ENCODE results near the gene CTBP2.
"Not testable (repeated sequence)": the region's sequence is repeated elsewhere in the genome, so short reads cannot be mapped to it uniquely, and the experiment has no call there.

Gene CTBP2

GRCh38 chr10:125064681-125065492 lies 95.5 kb downstream of the CTBP2 start:
- DNase-seq (ENCODE audit: low read depth in 2 of 2): no peak

GRCh38 chr10:125063256-125063925 lies 97.0 kb downstream of the CTBP2 start:
- no peak for DNase-seq (ENCODE audit: low read depth in 2 of 2)

GRCh38 chr10:125062914-125063230 lies 97.5 kb downstream of the CTBP2 start:
- no peak for DNase-seq (ENCODE audit: low read depth in 2 of 2)

- no peak for DNase-seq (ENCODE audit: low read depth in 2 of 2)
These were observed 98.0 kb downstream of the CTBP2 start for GRCh38 chr10:125062227-125062913.

- DNase-seq (ENCODE audit: low read depth in 2 of 2): no peak
These were observed 98.7 kb downstream of the CTBP2 start for GRCh38 chr10:125061557-125062226.

GRCh38 chr10:125060826-125061556 lies 99.4 kb downstream of the CTBP2 start:
- peak in 1 of 2 donors; percentile 5 for DNase-seq (ENCODE audit: low read depth in 2 of 2)

GRCh38 chr10:125060482-125060825 lies 99.9 kb downstream of the CTBP2 start:
- no peak for DNase-seq (ENCODE audit: low read depth in 2 of 2)

- DNase-seq (ENCODE audit: low read depth in 2 of 2): no peak
These were observed 100.3 kb downstream of the CTBP2 start for GRCh38 chr10:125060026-125060425.

- not testable (repeated sequence) for DNase-seq (ENCODE audit: low read depth in 2 of 2)
These were observed 101.0 kb downstream of the CTBP2 start for GRCh38 chr10:125059348-125059747.

- DNase-seq (ENCODE audit: low read depth in 2 of 2): no peak
These were observed 103.0 kb downstream of the CTBP2 start for GRCh38 chr10:125057158-125058001.

- no peak for DNase-seq (ENCODE audit: low read depth in 2 of 2)
These were observed 103.9 kb downstream of the CTBP2 start for GRCh38 chr10:125056161-125057132.

- DNase-seq (ENCODE audit: low read depth in 2 of 2): no peak
These were observed 104.9 kb downstream of the CTBP2 start for GRCh38 chr10:125055446-125055845.

- no peak for DNase-seq (ENCODE audit: low read depth in 2 of 2)
These were observed 105.6 kb downstream of the CTBP2 start for GRCh38 chr10:125054669-125055268.

- DNase-seq (ENCODE audit: low read depth in 2 of 2): no peak
These were observed 106.1 kb downstream of the CTBP2 start for GRCh38 chr10:125054216-125054615.

- DNase-seq (ENCODE audit: low read depth in 2 of 2): no peak
These were observed 108.2 kb downstream of the CTBP2 start for GRCh38 chr10:125052146-125052545.

GRCh38 chr10:125050383-125050782 lies 110.0 kb downstream of the CTBP2 start:
- no peak for DNase-seq (ENCODE audit: low read depth in 2 of 2)

GRCh38 chr10:125049216-125049881 lies 111.0 kb downstream of the CTBP2 start:
- DNase-seq (ENCODE audit: low read depth in 2 of 2): no peak

- DNase-seq (ENCODE audit: low read depth in 2 of 2): peak in 1 of 2 donors; percentile 33
These were observed 112.1 kb downstream of the CTBP2 start for GRCh38 chr10:125048094-125048864.
